Right atrium auricular region (tissue), 2 donors: ENCODE data around the gene SRI. TPM values are rescaled to one million over a fixed set of nuclear protein-coding genes. Genes with fewer than 3 reads are reported as not detected.

Experiments
- DNase-seq: peaks from one replicate; pipeline ENCODE4 v3.0.0-alpha.2; 2019; ENCODE audit warnings: low spot score
- H3K27ac ChIP-seq, 2 donors: fragments of 200-600 bp; sonication (generic); 1 replicate in 1 of 2; 2 replicates in 1 of 2; pipeline ENCODE4 v1.5.1; 2016 to 2019
- H3K27me3 ChIP-seq, 2 donors: fragments of 200-600 bp; sonication (generic); one replicate each; pipeline versions ENCODE4 v1.5.1 to v1.6.0; 2017 to 2019
- H3K36me3 ChIP-seq: fragments of 200-600 bp; sonication (generic); one replicate; pipeline ENCODE4 v1.5.1; 2016
- H3K4me1 ChIP-seq, 2 donors: fragments of 200-600 bp; sonication (generic); one replicate each; pipeline versions ENCODE4 v1.5.1 to v1.6.0; 2017 to 2019
- H3K4me3 ChIP-seq, 2 donors: fragments of 200-600 bp; sonication (generic); 1 replicate in 1 of 2; 2 replicates in 1 of 2; pipeline ENCODE4 v1.5.1; 2017 to 2019; ENCODE audit warnings: mild to moderate bottlenecking in 1 of 2, moderate library complexity in 1 of 2
- H3K9me3 ChIP-seq, 2 donors: fragments of 200-600 bp; sonication (generic); one replicate each; pipeline ENCODE4 v1.5.1; 2019
- CTCF ChIP-seq, 2 donors: fragments of 200-600 bp; sonication (generic); IDR thresholded peaks; one replicate each; pipeline ENCODE4 v1.5.1; 2019; ENCODE audit warnings: antibody characterized with exemption in 2 of 2
- total RNA-seq, 2 donors: library from RNA; depleted of rRNA; stranded (reverse); fragments of >200 nt; gene quantifications; one replicate each; pipeline ENCODE4 v1.1.0, GENCODE V29; 2016

Gene SRI
- total RNA-seq, 2 donors from 2014 or later = 42.5 to 63.4 TPM

- no peak for DNase-seq
- H3K4me1 ChIP-seq = no peaks in the 10 kb centered on the region
- no peaks in the 10 kb centered on the region for H3K36me3 ChIP-seq
- H3K27me3 ChIP-seq = no peaks in the 10 kb centered on the region
- H3K9me3 ChIP-seq = no peaks in the 10 kb centered on the region
- no peak for TF ChIP-seq CTCF (IDR thresholded peaks at IDR 0.05)
- no peak overlapping the region for H3K4me3 ChIP-seq
- H3K27ac ChIP-seq = no peak overlapping the region
Measured at GRCh38 chr7:88155756-88156155, 64.1 kb downstream of the SRI start.

Other genes starting within 250 kb of the SRI start
- 10 to 100 TPM in 1 of 2 donors, 1 to 10 TPM in 1; 9.6 to 44.2 TPM for gene STEAP4, start 86.9 kb upstream of the SRI start, total RNA-seq